Heart left ventricle (tissue), 16 donors: ENCODE measurements around the gene PTTG2. TPM values are rescaled to one million over a fixed set of nuclear protein-coding genes. Genes with fewer than 3 reads are reported as not detected.

Experiments used
- ATAC-seq, 4 donors: fragments of 200-7000 bp; cut with Tn5 transposase; one replicate each; pipeline ENCODE4 v1.9.1; 2020 to 2022; ENCODE audit warnings: moderate library complexity in 4 of 4, mild to moderate bottlenecking in 3 of 4, moderate number of reproducible peaks in 1 of 4
- DNase-seq, 5 donors: peaks; one replicate each; pipeline ENCODE4 v3.0.0-alpha.2; 2020
- H3K27ac ChIP-seq, 12 donors: fragments of 200-600 bp; sonication (generic) in 4 of 12; one replicate each; pipeline versions ENCODE4 v1.5.0 to v1.8.0; 2016 to 2022; ENCODE audit warnings: mild to moderate bottlenecking in 2 of 12
- H3K27me3 ChIP-seq, 9 donors: fragments of 200-600 bp; sonication (generic) in 2 of 9; one replicate each; pipeline versions ENCODE4 v1.5.1 to v1.8.0; 2016 to 2022; ENCODE audit warnings: mild to moderate bottlenecking in 3 of 9
- H3K36me3 ChIP-seq, 9 donors: fragments of 200-600 bp; sonication (generic) in 2 of 9; one replicate each; pipeline versions ENCODE4 v1.5.0 to v1.8.0; 2018 to 2022; ENCODE audit warnings: mild to moderate bottlenecking in 2 of 9
- H3K4me1 ChIP-seq, 12 donors: fragments of 200-600 bp; sonication (generic) in 4 of 12; one replicate each; pipeline versions ENCODE4 v1.5.0 to v1.8.0; 2016 to 2022; ENCODE audit warnings: mild to moderate bottlenecking in 3 of 12
- H3K4me3 ChIP-seq, 12 donors: fragments of 200-600 bp; sonication (generic) in 4 of 12; one replicate each; pipeline versions ENCODE4 v1.5.0 to v1.8.0; 2017 to 2022; ENCODE audit warnings: mild to moderate bottlenecking in 9 of 12, moderate library complexity in 4 of 12
- H3K9me3 ChIP-seq, 12 donors: fragments of 200-600 bp; sonication (generic) in 4 of 12; one replicate each; pipeline versions ENCODE4 v1.5.0 to v1.8.0; 2016 to 2022; ENCODE audit warnings: mild to moderate bottlenecking in 1 of 12
- CTCF ChIP-seq, 12 donors: fragments of 200-600 bp; sonication (generic) in 4 of 12; IDR thresholded peaks; one replicate each; pipeline versions ENCODE4 v1.5.0 to v1.8.0; 2018 to 2022; ENCODE audit warnings: antibody characterized with exemption in 12 of 12, mild to moderate bottlenecking in 5 of 12
- POLR2A ChIP-seq, 2 donors: fragments of 450-650 bp; IDR thresholded peaks; one replicate each; pipeline ENCODE4 v1.6.1; 2017; ENCODE audit warnings: antibody characterized with exemption in 2 of 2, mild to moderate bottlenecking in 2 of 2, moderate library complexity in 2 of 2
- WGBS, 4 donors: extraction: QIAGEN DNeasy Blood & Tissue Kit in 2 of 4; methylation state at CpG; one replicate each; pipeline versions ENCODE4 v1.1.5 to v1.1.7; 2013 to 2018; 5-methylcytosine and 5-hydroxymethylcytosine counted together
- intact Hi-C, 10 donors: fragments of 100-400 bp; cut with DNase I; formaldehyde crosslinking; loops; one replicate each; pipeline versions ENCODE4 v1.11.1 to v1.14.2; 2022
- polyA plus RNA-seq, 2 donors: library from polyadenylated mRNA; stranded (reverse); fragments of 200-250 nt; gene quantifications; one replicate each; pipeline ENCODE4 v1.2.3, GENCODE V29; 2013
- total RNA-seq, 9 donors: library from RNA; depleted of rRNA in 2 of 9; stranded (reverse); fragments of >200 nt in 2 of 9; fragmentation: NEBNext Ultra II Directional in 3 of 9; extraction: Animal tissue kit (Norgen Biotek cat#: 25700) in 3 of 9; gene quantifications; one replicate each; pipeline versions ENCODE4 v1.1.0 to v1.2.4, GENCODE V29; 2016 to 2023
- donor health status: ischemic (EF 13 %, LVEDD 7.1; RV severe dilation, severe dysfunction).
- donor health status: healthy with polysubstance abuse.
- donor health status: DM: no; HTN: yes; CAD: no.
- donor health status: DM: no; HTN: no; CAD: no.
- donor health status: ischemic (EF 25% LVEDD 6.9; RV normal size, moderate dysfunction).
- donor health status: ischemic (EF 25% LVEDD 5.7; RV mildly dilated, moderate dysfunction).
- donor health status: healthy.
- donor health status: DM: yes; HTN: yes; CAD: no.
- donor health status: ischemic (EF 35%, LVEDD 5.7; RV mildly dilated, moderate dysfunction).
- donor health status: nonischemic (EF 11% LVEDD 7.7; RV severe dilation, severe dysfunction).
- donor health status: DM: yes; HTN: yes; CAD: no.
- donor health status: PGD.
- donor health status: ischemic (EF 29% LVEDD 5.4; RV normal size, mild dysfunction).
- donor health status: nonischemic (EF 23%, LVEDD 6.1; RV moderate dilation, normal function).

Gene PTTG2
- total and polyA plus RNA-seq, 11 donors, result 0.48 to 2.3 (median 1.0) TPM; not detected in 3

- H3K4me1 ChIP-seq, result peaks cover 0 to 86% (median 44%) of the 10 kb centered on the region in 12 donors
Observed at GRCh38 chr4:38008571-38009021, 48.4 kb downstream of the PTTG2 start.

GRCh38 chr4:38009421-38009820, 49.2 kb downstream of the PTTG2 start:
- no peaks in the 10 kb centered on the region for H3K9me3 ChIP-seq
- peaks cover 0 to 6% (median 0%) of the 10 kb centered on the region in 9 donors for H3K36me3 ChIP-seq
- TF ChIP-seq POLR2A (IDR thresholded peaks at IDR 0.05), result no peak
- no peak for TF ChIP-seq CTCF (IDR thresholded peaks at IDR 0.05)
- ATAC-seq (no peak), DNase-seq (no peak)
- H3K27me3 ChIP-seq, result no peaks in the 10 kb centered on the region
- peak overlapping the region in 3 of 12 donors; percentile 12 to 78 (median 20) for H3K27ac ChIP-seq
- intact Hi-C loops, result no loop called here
- peaks cover 0 to 86% (median 39%) of the 10 kb centered on the region in 12 donors for H3K4me1 ChIP-seq
- no peak overlapping the region for H3K4me3 ChIP-seq

More at GRCh38 chr4:38008571-38009021, 48.4 kb downstream of the PTTG2 start:
- DNase-seq (no peak), ATAC-seq (no peak)
- Histone ChIP-seq H3K9me3 (no peaks in the 10 kb centered on the region), H3K4me3 (no peak overlapping the region), H3K36me3 (no peaks in the 10 kb centered on the region), H3K27me3 (no peaks in the 10 kb centered on the region), H3K27ac (peak overlapping the region in 3 of 12 donors; percentile 11 to 20 (median 17))
- 88 to 95% (median 92%) methylated on average over 3 of the region's 3 CpGs for WGBS, 4 donors
- TF ChIP-seq CTCF (IDR thresholded peaks at IDR 0.05) (no peak), POLR2A (IDR thresholded peaks at IDR 0.05) (no peak)
- intact Hi-C loops, result no loop called here

- Histone ChIP-seq H3K4me1 (peaks cover 0 to 84% (median 35%) of the 10 kb centered on the region in 12 donors), H3K27me3 (no peaks in the 10 kb centered on the region), H3K27ac (peak overlapping the region in 6 of 12 donors; percentile 20 to 78 (median 54)), H3K4me3 (no peak overlapping the region), H3K9me3 (no peaks in the 10 kb centered on the region), H3K36me3 (peaks cover 0 to 11% (median 5%) of the 10 kb centered on the region in 9 donors)
- 55 to 74% (median 62%) methylated on average over 3 of the region's 3 CpGs for WGBS, 4 donors
- no peak for TF ChIP-seq POLR2A (IDR thresholded peaks at IDR 0.05)
- no peak for TF ChIP-seq CTCF (IDR thresholded peaks at IDR 0.05)
- no peak for DNase-seq
- intact Hi-C loops, result no loop called here
- no peak for ATAC-seq
Observed at GRCh38 chr4:38009949-38010348, 49.8 kb downstream of the PTTG2 start.

Other genes with a start within 250 kb of the PTTG2 start
- 10 to 100 TPM in 4 of 9 donors, 1 to 10 TPM in 5; 6.8 to 18.4 (median 8.7) TPM for gene PGM2, start 133.7 kb upstream of the PTTG2 start, total RNA-seq
- 1 to 10 TPM; 3.3 to 7.5 TPM for gene PGM2, start 133.7 kb upstream of the PTTG2 start, polyA plus RNA-seq
- gene TBC1D1, start 69.3 kb upstream of the PTTG2 start, total RNA-seq, result 100 to 1,000 TPM in 6 of 9 donors, 10 to 100 TPM in 3; 81.7 to 269 (median 140) TPM
- 100 to 1,000 TPM in 1 of 2 donors, 10 to 100 TPM in 1; 92.3 to 184 TPM for gene TBC1D1, start 69.3 kb upstream of the PTTG2 start, polyA plus RNA-seq